Upper lobe of right lung (tissue), 1 donor: Measurements from ENCODE around the gene VWA8. TPM values are rescaled to one million over a fixed set of nuclear protein-coding genes. Genes with fewer than 3 reads are reported as not detected.

ENCODE experiments used
- ATAC-seq: fragments of 200-7000 bp; cut with Tn5 transposase; one replicate; pipeline ENCODE4 v1.9.1; 2020; ENCODE audit warnings: mild to moderate bottlenecking, moderate library complexity
- DNase-seq: peaks from one replicate; pipeline ENCODE4 v3.0.0-alpha.2; 2020
- H3K27ac ChIP-seq: fragments of 200-600 bp; one replicate; pipeline ENCODE4 v1.8.0; 2022
- H3K27me3 ChIP-seq: fragments of 200-600 bp; one replicate; pipeline ENCODE4 v1.8.0; 2022; ENCODE audit warnings: mild to moderate bottlenecking
- H3K36me3 ChIP-seq: fragments of 200-600 bp; one replicate; pipeline ENCODE4 v1.8.0; 2022
- H3K4me1 ChIP-seq: fragments of 200-600 bp; one replicate; pipeline ENCODE4 v1.8.0; 2022
- H3K4me3 ChIP-seq: fragments of 200-600 bp; one replicate; pipeline ENCODE4 v1.8.0; 2022; ENCODE audit warnings: mild to moderate bottlenecking
- H3K9me3 ChIP-seq: fragments of 200-600 bp; one replicate; pipeline ENCODE4 v1.8.0; 2022
- CTCF ChIP-seq: fragments of 200-600 bp; IDR thresholded peaks from one replicate; pipeline ENCODE4 v1.8.0; 2022; ENCODE audit warnings: antibody characterized with exemption
- intact Hi-C: fragments of 100-400 bp; cut with DNase I; formaldehyde crosslinking; loops from one replicate; pipeline ENCODE4 v1.11.0; 2022
- total RNA-seq: library from RNA; stranded (reverse); fragmentation: NEBNext Ultra II Directional; extraction: Animal tissue kit (Norgen Biotek cat#: 25700); gene quantifications from one replicate; pipeline ENCODE4 v1.2.1, GENCODE V29; 2021
- donor health status: DM: no; HTN: yes; CAD: no; lungs with severe emphysema.

Gene VWA8
- total RNA-seq, 1 donor from 2014 or later: 20.6 TPM

- TF ChIP-seq CTCF: no peak
- H3K9me3 ChIP-seq: no peaks in the 10 kb centered on the region
- no peak overlapping the region for H3K4me3 ChIP-seq
- H3K4me1 ChIP-seq: no peaks in the 10 kb centered on the region
- no peaks in the 10 kb centered on the region for H3K36me3 ChIP-seq
- DNase-seq (no peak), ATAC-seq (no peak)
- no peaks in the 10 kb centered on the region for H3K27me3 ChIP-seq
- intact Hi-C loops: no loop called here
- no peak overlapping the region for H3K27ac ChIP-seq
These were observed 300.5 kb downstream of the VWA8 start for GRCh38 chr13:41660411-41660810.

- no peak for ATAC-seq
- intact Hi-C loops: no loop called here
These were observed 302.8 kb downstream of the VWA8 start for GRCh38 chr13:41658057-41658661.

GRCh38 chr13:41655997-41656396 is 304.9 kb downstream of the VWA8 start:
- DNase-seq (no peak), ATAC-seq (no peak)
- TF ChIP-seq CTCF: no peak
- intact Hi-C loops: no loop called here
- no peak overlapping the region for H3K4me3 ChIP-seq
- no peak overlapping the region for H3K27ac ChIP-seq
- H3K36me3 ChIP-seq: no peaks in the 10 kb centered on the region
- H3K9me3 ChIP-seq: no peaks in the 10 kb centered on the region
- H3K27me3 ChIP-seq: no peaks in the 10 kb centered on the region
- H3K4me1 ChIP-seq: peaks cover 15% of the 10 kb centered on the region

More at GRCh38 chr13:41658057-41658661, 302.8 kb downstream of the VWA8 start:
- Histone ChIP-seq H3K4me1 (no peaks in the 10 kb centered on the region), H3K4me3 (no peak overlapping the region), H3K36me3 (no peaks in the 10 kb centered on the region), H3K27ac (no peak overlapping the region), H3K9me3 (no peaks in the 10 kb centered on the region), H3K27me3 (no peaks in the 10 kb centered on the region)
- TF ChIP-seq CTCF: no peak
- DNase-seq: no peak

GRCh38 chr13:41654796-41655195 is 306.1 kb downstream of the VWA8 start:
- Histone ChIP-seq H3K4me1 (peaks cover 15% of the 10 kb centered on the region), H3K27me3 (no peaks in the 10 kb centered on the region), H3K9me3 (no peaks in the 10 kb centered on the region), H3K27ac (no peak overlapping the region), H3K36me3 (no peaks in the 10 kb centered on the region), H3K4me3 (no peak overlapping the region)
- no peak for TF ChIP-seq CTCF
- no peak for DNase-seq
- intact Hi-C loops: no loop called here
- peak; percentile 76 for ATAC-seq

GRCh38 chr13:41652735-41653361 is 308.1 kb downstream of the VWA8 start:
- Histone ChIP-seq H3K27me3 (no peaks in the 10 kb centered on the region), H3K4me3 (no peak overlapping the region), H3K27ac (peak overlapping the region; percentile 48), H3K4me1 (peaks cover 15% of the 10 kb centered on the region), H3K9me3 (no peaks in the 10 kb centered on the region), H3K36me3 (no peaks in the 10 kb centered on the region)
- DNase-seq (no peak), ATAC-seq (peak; percentile 55)
- peak; percentile 69 for TF ChIP-seq CTCF
- intact Hi-C loops: no loop called here
